Keratinocyte (primary cell): Measurements from ENCODE around the gene KMT5B.

Experiments
- CTCF ChIP-seq, 3 experiments: IDR thresholded peaks in 1 of 3; conservative IDR thresholded peaks in 1 of 3; optimal IDR thresholded peaks in 1 of 3; 2 replicates in 2 of 3; 3 replicates in 1 of 3; pipeline versions ENCODE3 to v1.5.1; 2011; ENCODE audit warnings: low read length in 3 of 3, mild to moderate bottlenecking in 3 of 3, moderate library complexity in 2 of 3, control low read depth in 1 of 3, inconsistent platforms in 1 of 3; ENCODE audit not compliant: insufficient read depth in 2 of 3; ENCODE audit errors: extremely low read depth in 1 of 3
- EZH2 ChIP-seq: IDR thresholded peaks from one replicate; pipeline ENCODE4 v1.6.1; 2012; ENCODE audit warnings: inconsistent platforms, mild to moderate bottlenecking, low read length, moderate library complexity

GRCh38 chr11:68261006-68261405 is 47.9 kb upstream of the KMT5B start:
- no peak for TF ChIP-seq CTCF (optimal IDR thresholded peaks at IDR 0.05 in 1 of 3, IDR thresholded peaks at IDR 0.05 in 1 of 3, conservative IDR thresholded peaks at IDR 0.05 in 1 of 3; ENCODE audit: extremely low read depth in 1 of 3, insufficient read depth in 2 of 3, low read length in 3 of 3)
- TF ChIP-seq EZH2 = no peak
